Limb (tissue), 2 donors: ENCODE data around the gene PPFIBP1.

Experiments
- DNase-seq, 2 donors: peaks; one replicate each; pipeline ENCODE4 v3.0.0-alpha.2; 2016; ENCODE audit errors: extremely low spot score in 2 of 2

PPFIBP1 gene

DNA sequence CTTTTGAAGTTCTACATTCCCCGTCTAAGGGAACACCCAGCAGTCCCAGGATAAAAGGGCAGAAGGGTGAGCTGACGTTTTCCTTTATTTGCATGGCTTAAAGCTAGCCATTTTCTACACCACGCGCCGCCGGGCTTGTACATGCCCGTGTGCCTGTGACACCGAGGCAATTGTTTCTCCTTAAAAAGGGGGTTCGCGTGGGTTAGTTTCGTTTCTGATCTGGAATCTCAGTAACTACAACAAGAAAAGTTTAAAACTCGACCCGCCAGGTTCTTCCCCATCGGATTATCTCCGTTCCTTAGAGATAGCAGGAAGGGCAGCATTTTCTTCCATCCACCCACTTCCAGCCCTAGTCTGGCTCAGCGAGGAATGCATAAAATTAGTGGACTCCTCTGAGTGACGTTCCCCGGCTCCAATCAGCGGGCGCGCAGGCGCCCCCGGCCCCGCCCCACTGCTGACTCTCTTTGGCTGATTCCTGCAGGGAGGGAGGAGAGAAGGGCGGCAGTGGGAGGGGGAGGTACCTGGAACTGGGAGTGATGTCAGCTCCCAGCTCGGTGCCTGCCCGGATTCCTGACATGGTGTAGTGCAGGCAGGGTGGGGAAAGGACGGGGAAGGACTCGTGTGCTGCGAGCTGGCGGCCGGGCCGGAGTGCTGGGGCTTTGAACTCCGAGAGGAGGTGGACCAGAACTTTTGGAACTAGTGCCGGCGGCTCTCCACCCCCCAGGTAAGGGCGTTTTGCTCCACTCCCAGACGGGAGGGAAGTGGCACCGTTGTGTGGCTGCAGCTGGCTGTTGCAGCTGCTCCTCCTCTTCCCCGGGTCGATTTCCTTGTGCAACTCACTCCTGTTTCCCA is at the start of gene PPFIBP1:
PPFIBP1 (plus strand) TSS at position 565 of the 852 bp plus-strand sequence. CDS start 109,191 bp downstream, outside the sequence.
- DNase-seq, result peak; percentile 97 to 100

DNA sequence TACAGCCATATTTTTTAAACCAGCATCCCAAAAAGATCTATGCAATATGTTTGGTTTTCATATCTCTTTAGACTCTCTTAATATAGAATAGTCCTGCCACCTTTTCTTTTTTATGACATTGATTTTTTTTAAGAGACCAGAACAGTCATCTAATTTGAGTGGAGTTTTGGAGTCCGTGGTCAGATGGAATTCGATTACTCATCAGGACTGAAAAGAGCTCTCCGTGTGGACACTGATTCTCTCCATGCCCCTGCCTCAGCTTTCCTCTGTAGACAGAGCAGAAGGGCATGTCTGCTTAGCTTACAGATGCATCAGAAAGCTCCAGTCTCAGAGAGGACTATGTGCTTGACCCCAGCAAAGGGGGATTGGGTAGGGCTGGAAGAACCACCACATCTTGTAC is 49.7 kb upstream of the PPFIBP1 start:
- no peak for DNase-seq

DNA sequence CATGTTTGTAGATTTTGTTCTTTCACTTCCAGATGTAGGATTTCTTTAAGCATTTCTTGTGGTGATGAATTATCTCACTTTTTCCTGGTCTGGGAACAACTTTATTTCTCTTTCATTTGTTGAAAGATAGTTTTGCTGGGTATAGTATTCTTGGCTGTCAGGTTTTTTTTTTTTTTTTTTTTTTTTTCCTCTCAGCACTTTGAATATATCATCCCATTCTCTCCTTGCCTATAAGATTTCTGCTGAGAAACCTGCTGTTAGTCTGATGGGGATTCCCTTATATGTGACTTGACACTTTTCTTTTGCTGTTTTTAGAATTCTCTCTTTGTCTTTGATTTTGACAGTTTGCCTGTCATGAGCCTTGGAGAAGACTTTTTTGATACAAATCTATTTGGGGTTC is 47.0 kb upstream of the PPFIBP1 start:
- no peak for DNase-seq

DNA sequence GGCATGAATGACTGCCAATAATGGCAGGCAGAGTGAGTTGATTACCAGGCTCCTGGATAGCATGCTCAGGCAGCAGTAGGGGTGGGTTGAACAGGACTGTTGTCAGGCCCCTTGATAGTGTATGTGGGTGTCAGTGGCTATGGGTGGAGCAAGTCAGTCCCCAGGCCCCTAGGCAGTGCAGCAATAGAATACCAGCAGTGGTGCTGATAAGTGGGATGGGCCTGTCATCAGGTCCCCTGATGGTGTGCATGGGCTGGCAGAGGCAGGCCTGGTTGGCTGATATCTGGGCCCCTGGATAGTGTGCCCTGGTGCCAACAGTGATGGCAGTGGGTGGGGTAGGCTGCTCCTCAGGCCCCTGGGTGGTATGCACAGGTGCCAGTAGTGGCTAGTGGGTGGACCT is 45.1 kb upstream of the PPFIBP1 start:
- DNase-seq, result no peak

DNA sequence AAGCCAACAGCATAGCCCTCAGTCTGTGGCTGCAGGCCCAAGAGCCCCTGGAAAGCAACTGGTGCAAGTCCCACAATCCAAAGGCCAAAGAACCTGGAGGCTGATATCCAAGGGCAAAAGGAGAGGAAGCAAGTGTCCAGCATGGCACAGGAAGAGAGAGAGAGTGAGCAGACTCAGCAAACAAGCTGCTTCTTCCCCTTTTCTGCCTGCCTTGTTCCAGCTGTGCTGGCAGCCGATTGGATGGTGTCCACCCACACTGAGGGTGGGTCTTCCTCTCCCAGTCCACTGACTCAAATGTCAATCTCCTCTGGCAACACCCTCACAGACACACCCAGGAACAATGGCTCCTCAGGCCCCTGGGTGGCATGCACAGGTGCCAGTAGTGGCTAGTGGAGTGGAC is 44.0 kb upstream of the PPFIBP1 start:
- DNase-seq, result no peak

DNA sequence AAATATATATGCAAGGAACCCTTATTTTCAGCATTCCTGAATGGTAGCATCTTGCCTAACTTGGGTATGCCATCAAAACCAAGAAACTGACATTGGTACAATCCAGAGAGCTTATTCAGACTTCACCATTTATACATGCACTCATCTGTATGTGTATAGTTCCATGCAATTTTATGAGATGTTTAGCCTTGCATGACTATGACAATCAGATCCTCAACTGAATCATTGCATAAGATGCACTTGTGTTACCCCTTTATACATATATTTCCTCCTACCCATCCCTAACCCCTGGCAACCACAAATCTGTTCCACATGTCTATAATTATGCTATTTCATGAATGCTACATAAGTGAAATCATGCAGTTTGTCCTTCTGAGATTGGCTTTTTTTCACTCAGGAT is 37.0 kb upstream of the PPFIBP1 start:
- no peak for DNase-seq

DNA sequence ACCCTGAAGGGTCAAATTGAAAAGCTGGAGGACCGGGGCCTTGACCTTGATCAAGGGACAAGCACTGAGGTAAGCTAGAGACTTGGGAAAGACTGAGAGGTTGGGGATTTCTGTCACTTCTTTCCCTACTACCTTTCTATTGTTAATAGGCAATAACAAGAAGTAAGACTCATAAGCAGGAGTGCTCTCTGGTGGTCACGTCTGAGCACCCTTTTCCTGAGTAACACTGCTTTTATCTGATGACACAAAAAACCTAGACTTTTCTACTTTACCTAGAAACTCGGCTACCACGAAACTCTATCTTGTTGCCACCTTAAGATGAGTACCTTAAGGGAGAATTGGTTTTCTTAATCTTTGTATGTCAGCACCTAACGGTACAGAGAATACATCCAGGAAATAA is 35.5 kb upstream of the PPFIBP1 start:
- no peak for DNase-seq

DNA sequence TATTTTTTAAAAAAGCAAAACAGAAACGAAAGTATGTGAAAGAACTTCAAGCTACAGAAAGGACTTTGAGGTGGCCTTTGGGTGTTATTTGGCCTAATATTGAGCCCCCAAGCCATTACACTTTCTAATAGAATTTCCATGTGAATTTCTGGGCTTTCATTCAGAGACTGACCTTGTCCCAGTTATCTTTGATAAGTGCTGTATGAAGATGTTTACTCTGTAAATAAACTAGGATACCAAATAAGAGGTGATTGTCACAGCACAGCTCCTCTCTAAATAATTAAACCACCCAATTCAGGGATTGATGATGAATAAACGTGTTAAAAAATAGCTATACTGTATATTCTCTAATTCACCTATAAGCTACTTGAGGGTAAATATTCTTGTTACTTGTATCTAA is 32.8 kb upstream of the PPFIBP1 start:
- no peak for DNase-seq

DNA sequence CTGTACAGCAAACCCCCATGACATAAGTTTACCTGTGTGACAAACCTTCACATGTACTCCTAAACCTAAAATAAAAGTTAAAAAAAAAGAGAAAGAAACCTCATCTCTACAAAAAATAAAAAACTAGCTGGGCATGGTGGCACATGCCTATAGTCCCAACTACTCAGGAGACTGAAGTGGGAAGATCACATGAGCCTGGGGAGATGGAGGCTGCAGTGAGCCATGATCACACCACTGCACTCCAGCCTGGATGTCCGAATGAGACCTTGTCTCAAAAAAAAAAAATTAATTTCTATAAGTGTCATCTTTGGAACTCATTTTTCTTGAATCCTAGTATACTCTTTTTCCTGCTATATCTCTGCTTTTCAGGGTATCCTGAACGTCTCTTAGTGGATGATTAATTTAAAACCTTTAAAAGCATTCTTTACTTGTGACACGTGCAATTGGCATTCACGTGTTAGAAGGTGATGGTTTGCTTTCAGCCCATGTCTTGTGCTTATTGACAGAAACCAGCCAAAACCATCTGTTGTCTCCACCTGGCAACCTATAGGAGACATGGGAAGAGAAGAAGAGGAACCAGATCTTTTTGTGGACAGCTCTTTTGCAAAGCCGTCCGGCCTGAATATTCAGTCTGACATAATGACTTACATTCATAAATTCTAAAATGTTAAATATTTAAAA is 30.6 kb upstream of the PPFIBP1 start:
- DNase-seq, result no peak

DNA sequence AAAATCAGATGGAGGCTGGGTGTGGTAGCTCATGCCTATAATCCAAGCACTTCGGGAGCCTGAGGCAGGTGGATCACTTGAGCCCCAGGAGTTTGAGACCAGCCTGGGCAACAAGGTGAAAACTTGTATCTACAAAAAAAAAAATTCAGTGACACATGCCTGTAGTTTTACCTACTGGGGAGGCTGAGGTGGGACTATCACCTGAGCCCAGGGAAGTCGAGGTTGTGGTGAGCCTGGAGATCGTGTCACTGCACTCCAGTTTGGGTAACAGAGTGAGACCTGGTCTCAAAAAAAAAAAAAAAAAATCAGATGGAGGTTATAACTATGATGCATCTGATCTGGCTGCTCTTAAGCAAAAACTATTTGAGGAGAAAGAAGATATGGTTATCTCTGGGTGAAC is 26.6 kb upstream of the PPFIBP1 start:
- no peak for DNase-seq

DNA sequence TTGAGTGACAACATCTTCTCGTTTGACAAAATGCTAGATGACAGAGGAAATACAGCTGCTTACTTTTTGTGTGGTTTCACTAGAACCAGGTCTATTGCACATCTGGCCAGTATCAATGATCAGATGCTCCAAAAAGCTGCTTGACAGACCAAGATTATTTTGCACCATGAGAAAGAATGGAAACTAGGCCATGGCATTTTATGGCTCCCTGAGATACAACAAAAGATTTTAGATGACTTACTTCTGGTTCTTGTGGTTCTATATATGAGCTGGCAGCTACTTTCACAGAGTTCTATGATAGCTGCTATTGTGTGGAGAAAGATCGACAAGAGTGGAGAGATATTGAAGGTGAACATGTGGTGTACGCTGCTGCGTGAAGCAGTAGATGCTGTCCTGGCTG is 25.9 kb upstream of the PPFIBP1 start:
- DNase-seq, result no peak

DNA sequence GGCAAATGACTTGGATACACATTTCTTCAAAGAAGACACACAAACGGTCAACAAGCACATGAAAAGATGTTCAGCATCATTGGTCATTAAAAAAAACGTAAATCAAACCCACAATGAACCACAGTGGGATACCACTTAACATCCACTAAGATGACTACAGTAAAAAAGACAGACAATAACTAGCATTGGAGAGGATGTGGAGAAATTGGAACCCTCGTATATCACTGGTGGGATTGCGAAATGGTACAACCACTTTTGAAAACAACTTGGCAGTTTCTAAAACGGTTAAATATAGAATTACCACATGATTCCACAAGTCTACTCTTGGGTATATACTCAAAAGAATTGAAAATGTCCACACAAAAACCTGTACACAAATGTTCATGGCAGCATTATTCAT is 25.2 kb upstream of the PPFIBP1 start:
- no peak for DNase-seq

DNA sequence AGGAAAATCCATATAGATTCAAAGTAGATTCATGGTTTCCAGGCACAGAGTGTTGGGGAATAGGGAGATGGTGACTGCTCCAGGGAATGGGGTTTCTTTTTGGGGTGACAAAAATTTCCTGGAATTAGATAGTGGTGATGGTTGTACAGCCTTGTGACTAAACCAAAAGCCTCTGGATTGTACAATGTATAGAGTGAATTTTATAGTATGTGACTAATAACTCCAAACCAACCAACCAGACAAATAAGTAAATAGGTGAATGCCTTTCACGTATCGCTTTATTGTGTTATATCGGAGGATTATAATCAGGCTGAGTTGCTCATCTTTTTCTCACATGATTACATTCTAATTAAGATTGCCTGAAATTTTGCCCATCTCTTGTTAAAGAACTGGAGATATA is 24.6 kb upstream of the PPFIBP1 start:
- DNase-seq, result no peak

DNA sequence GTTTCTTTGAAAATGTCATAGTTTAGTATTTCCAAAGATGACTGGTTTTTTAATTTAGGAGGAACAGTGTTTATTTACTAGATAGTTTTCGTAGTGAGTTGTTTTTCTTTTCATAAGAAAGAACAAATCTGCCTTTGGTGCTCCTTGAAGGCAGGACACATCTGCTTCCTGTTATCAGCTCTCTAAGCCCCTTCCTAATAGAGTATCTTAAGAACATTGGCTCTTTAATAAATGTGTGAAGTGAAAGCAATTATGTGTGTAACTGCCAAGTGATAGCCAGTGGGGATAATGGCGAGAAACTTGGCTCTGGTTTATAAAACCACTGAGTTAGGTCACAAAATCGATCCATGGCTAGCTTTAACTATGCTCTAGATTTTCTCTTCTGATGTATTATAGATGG is 23.5 kb upstream of the PPFIBP1 start:
- DNase-seq, result no peak

DNA sequence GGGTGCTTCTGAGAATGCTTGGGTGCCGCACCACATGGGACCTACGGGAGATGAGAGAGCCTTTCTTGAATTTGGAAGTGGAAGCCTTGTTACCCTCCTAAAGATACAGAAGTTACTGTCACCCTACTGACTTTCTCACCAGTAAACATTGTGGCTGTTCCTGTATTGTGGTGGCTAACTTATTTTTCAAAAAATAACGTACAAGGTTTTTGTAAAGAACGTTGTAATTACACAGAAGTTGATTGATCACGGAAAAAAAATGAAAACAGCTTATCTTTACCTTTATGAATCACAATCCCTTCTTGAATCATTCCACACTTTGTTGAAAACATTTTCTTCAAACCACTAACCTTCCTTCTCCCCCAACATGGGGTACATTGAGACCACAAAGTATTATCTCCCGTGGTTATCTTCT is 22.0 kb upstream of the PPFIBP1 start:
- no peak for DNase-seq

DNA sequence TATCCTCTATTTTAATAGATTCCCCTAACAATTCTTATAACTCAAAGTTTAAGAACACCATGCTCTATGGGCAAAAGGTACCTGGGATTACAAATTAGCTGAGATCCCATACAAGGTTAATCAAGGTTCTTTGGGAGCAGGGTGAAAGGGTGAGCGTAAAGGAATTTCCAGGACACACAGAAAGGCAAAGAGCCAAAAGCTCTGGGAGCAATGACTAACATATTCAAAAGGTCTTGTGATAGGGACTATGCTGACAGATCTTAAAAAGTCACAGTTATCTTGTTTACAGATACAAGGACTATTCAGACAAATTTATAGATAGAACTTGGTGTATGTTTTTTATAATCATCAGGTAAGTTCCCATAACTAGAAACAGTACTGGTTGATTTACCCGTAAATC is 19.5 kb upstream of the PPFIBP1 start:
- no peak for DNase-seq

DNA sequence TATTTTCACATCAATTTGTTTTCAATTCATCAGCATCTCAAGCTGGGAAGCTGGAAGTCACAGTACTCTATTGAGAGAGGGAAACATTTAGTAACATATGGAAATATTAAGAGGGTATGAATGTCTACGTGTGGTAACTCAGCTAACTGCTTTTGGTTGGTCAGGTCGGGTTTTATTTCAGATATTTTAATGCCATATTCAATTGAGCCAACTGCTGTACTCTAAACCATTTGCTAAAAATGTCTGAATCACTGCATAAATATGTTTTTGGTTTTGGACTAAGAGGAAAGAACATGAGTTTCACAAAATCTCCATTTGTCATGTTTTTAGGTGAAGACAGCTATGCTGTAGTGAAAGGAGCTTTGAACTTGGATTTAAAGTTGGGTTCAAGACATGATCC is 18.9 kb upstream of the PPFIBP1 start:
- peak in 1 of 2 donors; percentile 10 for DNase-seq

DNA sequence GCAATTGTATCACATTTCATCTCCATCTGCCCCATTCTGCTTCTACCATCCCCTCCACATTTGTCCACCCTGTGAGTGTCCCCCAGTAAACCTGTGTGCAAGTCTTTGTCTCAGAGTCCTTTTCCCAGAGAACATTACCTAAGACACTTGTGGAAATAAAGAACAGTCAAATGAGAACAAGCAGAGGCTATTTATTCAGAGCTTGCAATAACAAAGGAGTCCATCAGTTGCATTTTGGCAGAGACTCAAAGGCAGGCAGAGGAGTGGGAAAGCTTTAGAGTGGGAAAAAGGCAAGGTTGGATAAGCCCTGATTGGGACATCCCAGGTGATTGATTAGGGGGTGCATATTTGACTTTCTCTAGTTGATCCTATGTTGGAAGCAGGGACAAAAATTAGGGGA is 18.2 kb upstream of the PPFIBP1 start:
- no peak for DNase-seq

DNA sequence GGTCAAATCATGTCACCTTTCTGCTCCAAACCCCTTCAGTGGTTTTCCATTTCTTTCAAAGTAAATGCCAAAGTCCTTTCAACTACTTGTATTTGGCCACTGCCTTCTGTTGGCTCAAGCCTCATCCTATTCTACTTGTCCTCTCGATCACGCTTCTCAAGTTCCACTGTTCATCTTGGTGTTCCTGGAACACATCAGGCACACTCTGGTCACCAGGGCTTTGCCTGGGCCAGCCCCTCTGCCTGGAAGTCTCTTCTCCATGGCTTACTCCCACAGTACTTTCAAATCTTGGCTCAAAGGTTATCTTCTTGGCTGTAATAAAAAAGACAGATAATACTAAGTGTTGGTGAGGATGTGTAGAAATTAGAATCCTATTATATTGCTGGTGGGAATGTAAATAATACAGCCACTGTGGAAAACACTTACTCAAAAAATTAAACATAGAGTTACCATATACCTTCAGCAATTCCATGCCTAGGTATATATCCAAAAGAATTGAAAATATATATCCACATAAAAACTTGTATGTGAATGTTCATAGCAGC is 17.3 kb upstream of the PPFIBP1 start:
- no peak for DNase-seq

DNA sequence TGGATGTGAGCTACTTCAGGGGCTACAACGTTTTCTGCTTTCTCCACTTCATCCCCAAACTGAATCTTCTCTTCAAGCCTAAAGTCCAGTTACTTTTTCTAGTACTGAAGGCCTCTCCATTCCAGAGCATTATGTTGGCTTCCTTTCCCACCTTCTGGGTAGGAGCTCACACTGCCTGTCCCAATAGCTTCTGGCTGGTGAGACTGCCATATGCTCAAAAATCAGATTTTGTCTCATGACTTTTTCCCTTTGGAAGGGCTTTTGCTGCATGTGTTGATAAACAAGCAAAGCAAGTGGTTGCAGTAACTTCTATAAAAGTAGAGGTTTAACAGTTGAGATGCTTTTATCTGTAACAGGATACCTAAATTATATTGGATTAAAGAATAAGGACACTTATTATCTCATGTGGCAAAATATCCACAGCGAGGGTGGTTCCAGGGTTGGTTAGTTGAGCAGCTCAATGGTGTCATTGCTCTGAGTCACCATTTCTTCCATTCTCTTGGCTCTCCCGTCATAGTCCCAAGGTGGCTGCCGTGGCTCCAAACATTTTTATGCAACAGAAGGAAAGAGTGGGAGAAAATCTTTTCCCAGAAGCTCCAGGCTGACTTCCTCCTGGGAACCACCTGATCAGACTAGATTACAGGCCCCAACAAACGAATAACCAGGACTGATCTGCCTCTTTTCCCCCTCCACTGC is 15.1 kb upstream of the PPFIBP1 start:
- no peak for DNase-seq

DNA sequence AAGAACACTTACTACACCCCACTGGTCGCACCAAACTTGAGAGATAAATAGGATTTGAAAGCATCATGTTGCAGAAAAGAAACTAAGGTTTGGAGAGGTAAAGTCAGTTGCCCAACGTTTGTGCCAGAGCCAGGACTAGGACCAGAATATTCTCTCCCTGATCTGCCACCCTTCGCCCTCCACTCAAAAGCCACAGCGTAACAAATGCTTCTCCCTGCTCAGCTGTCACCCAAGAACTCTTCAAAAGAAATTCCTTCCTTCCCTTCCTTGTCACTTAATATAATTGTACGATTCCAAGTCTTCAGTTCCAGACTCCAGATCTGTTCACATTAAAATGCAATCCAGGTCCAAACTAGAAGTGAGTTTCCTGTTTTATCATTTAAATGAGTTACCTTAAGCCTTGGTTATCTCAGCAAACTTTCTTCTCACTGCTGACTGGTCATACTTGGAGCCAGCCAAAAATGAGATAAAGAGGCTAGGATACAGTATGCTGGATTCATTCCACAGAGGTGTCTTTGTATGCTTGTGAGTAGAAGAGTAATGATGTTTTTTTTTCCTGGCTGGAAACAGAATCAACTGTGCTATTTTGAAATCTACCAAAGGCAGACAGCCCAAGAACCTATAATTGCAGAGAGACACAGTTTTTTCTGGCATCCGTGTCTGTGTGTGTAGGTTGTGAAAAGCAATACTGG is 12.8 kb upstream of the PPFIBP1 start:
- peak in 1 of 2 donors; percentile 45 for DNase-seq

DNA sequence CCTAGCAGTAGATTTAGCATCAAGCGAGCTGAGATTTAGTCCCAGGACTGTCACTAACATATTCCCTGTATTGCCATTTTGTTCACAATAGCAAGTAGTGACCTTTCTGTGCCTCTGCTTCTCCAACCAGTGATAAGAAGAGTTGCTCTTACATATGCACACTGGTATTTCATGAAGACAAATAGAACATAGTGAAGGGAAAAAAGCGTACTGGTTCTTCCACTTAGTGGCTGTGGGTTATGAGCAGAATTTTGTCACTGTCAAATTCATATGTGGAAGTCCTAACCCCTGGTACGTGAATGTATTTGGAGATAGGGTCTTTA is 12.3 kb upstream of the PPFIBP1 start:
- no peak for DNase-seq
